Testis (tissue), 3 donors: ENCODE results near the gene AGBL4. TPM values are rescaled to one million over a fixed set of nuclear protein-coding genes. Genes with fewer than 3 reads are reported as not detected.

Experiments used
- DNase-seq: peaks from one replicate; pipeline ENCODE4 v3.0.0-alpha.2; 2019
- H3K27ac ChIP-seq, 2 donors: fragments of 200-600 bp; sonication (generic); one replicate each; pipeline ENCODE4 v1.5.1; 2019
- H3K27me3 ChIP-seq: fragments of 200-600 bp; sonication (generic); one replicate; pipeline ENCODE4 v1.5.1; 2019
- H3K36me3 ChIP-seq: fragments of 200-600 bp; sonication (generic); one replicate; pipeline ENCODE4 v1.5.1; 2017; ENCODE audit warnings: low read depth; ENCODE audit errors: missing control alignments
- H3K4me1 ChIP-seq: fragments of 200-600 bp; sonication (generic); one replicate; pipeline ENCODE4 v1.5.1; 2019
- H3K4me3 ChIP-seq, 2 donors: fragments of 200-600 bp; sonication (generic); one replicate each; pipeline ENCODE4 v1.5.1; 2017 to 2019
- H3K9me3 ChIP-seq: fragments of 200-600 bp; sonication (generic); one replicate; pipeline ENCODE4 v1.5.1; 2017
- POLR2A ChIP-seq: fragments of 450-650 bp; IDR thresholded peaks from one replicate; pipeline ENCODE4 v1.6.1; 2017; ENCODE audit warnings: antibody characterized with exemption, mild to moderate bottlenecking, moderate library complexity
- WGBS, 2 donors: methylation state at CpG; one replicate each; pipeline ENCODE4 v1.1.5; 2018; 5-methylcytosine and 5-hydroxymethylcytosine counted together
- intact Hi-C: fragments of 100-400 bp; cut with DNase I; formaldehyde crosslinking; loops from one replicate; pipeline ENCODE4 v1.15.1; 2023; ENCODE audit warnings: low total_unique reads
- polyA plus RNA-seq: library from polyadenylated mRNA; stranded (reverse); fragments of 350-450 nt; fragmentation: Illumina TruSeq; extraction: RNeasy Lipid Tissue Mini Kit (QIAGEN cat#74804); gene quantifications from one replicate; pipeline ENCODE4 v1.2.3, GENCODE V29; 2014; ENCODE audit warnings: low read depth, low replicate concordance; ENCODE audit not compliant: insufficient read depth
- total RNA-seq, 2 donors: library from RNA; depleted of rRNA; stranded (reverse); fragments of >200 nt; gene quantifications; one replicate each; pipeline ENCODE4 v1.2.3, GENCODE V29; 2016
- TF ChIP-seq, protein P1 (sequence below), 3 experiments: fragments of 450-650 bp in 2 of 3; fragments of 200-600 bp in 1 of 3; sonication (generic) in 1 of 3; IDR thresholded peaks; one replicate each; pipeline ENCODE4 v1.5.1; 2016 to 2019; ENCODE audit warnings: antibody characterized with exemption in 3 of 3, mild to moderate bottlenecking in 2 of 3, moderate library complexity in 1 of 3

The AGBL4 gene
- total and polyA plus RNA-seq, 3 donors from 2014 or later = 3.3 to 6.9 (median 5.8) TPM

DNA sequence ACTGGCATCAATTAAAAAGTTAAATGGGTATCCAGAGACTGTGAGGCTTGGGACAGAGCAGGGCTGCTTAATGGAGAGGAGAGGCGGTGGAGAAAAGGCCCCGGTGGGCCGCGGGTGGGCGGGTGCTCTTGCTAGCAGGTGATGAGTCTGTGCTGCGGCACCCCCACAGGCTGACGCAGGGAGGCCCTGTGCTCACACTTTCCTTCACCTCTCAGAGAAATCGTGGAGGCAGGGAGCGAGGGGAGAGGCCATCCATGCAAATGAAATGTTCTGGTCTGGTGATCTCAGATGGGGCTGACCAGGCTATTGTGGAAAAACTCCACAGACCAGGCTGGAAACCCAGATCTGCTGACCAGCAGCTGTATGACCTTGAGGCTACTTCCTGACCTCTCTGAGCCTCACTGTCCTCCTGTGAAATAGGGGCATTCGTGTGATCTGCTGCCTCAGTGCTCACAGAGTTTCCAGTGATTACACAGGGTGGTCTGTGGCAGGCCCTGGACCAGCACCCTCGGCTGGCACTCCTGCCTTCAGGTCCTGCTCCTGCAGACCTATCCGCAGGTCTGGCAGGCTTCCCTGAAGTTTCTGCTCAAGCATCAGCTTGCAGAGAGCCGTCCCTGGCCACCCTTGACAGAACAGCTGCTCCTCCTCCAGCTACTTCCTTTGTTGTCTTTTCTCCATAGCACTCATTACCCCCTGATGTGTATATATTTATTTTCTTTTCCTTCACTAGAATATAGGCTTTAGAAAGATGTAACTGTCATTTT is 1336.3 kb downstream of the AGBL4 start:
- TF ChIP-seq, protein P1, sequence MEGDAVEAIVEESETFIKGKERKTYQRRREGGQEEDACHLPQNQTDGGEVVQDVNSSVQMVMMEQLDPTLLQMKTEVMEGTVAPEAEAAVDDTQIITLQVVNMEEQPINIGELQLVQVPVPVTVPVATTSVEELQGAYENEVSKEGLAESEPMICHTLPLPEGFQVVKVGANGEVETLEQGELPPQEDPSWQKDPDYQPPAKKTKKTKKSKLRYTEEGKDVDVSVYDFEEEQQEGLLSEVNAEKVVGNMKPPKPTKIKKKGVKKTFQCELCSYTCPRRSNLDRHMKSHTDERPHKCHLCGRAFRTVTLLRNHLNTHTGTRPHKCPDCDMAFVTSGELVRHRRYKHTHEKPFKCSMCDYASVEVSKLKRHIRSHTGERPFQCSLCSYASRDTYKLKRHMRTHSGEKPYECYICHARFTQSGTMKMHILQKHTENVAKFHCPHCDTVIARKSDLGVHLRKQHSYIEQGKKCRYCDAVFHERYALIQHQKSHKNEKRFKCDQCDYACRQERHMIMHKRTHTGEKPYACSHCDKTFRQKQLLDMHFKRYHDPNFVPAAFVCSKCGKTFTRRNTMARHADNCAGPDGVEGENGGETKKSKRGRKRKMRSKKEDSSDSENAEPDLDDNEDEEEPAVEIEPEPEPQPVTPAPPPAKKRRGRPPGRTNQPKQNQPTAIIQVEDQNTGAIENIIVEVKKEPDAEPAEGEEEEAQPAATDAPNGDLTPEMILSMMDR (IDR thresholded peaks at IDR 0.05) = no peak
- TF ChIP-seq POLR2A = no peak
- WGBS, 2 donors = 59 to 62% methylated on average over 11 to 13 of the region's 13 CpGs
- Histone ChIP-seq H3K4me1 (no peaks in the 10 kb centered on the region), H3K9me3 (no peaks in the 10 kb centered on the region), H3K27ac (no peak overlapping the region), H3K27me3 (no peaks in the 10 kb centered on the region), H3K4me3 (no peak overlapping the region), H3K36me3 (no peaks in the 10 kb centered on the region)
- no peak for DNase-seq
- intact Hi-C loops = no loop called here

DNA sequence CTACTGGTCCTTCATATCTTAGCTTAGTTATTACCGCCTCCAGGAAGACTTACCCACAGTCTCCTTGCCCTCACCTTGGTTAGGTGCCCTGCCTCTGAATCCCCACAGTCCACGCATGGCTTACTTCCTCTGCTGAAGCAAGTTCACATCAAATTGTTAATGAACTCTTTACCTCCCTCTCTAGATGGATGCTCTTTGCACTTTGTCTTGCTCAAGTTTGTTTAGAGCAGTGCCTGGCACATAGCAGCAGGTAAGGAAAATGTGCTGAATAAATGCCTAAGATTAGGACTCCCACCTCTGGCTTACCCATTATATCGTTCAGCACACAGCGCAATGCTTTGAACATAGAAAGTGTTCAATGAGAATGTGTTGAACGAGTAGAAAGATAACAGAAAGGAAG is 1337.6 kb downstream of the AGBL4 start:
- Histone ChIP-seq H3K27me3 (no peaks in the 10 kb centered on the region), H3K36me3 (no peaks in the 10 kb centered on the region), H3K27ac (no peak overlapping the region), H3K4me3 (no peak overlapping the region), H3K9me3 (no peaks in the 10 kb centered on the region), H3K4me1 (no peaks in the 10 kb centered on the region)
- DNase-seq = no peak
- WGBS, 2 donors = 92 to 94% methylated on average over 5 of the region's 5 CpGs
- intact Hi-C loops = no loop called here
- TF ChIP-seq POLR2A = no peak
- TF ChIP-seq, protein P1 (IDR thresholded peaks at IDR 0.05) = no peak

DNA sequence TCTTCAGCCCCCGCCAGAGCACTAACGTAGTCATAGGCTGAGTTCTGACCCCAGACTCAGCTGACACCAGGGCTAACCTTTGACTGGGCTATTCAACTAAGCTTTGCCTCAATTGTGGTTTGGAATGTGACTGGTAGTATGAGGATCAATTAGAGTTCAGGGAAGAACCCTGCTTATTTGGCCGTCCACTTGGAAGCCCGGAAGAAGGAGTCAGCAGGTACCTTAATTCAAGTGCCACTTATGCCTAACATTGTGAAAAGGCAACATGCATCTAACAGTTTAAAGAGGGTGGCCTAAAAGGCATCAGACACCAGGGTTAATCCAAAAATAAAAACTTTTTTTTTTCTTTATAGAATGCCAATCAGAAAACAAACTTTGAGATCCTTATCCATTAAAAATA is 1339.4 kb downstream of the AGBL4 start:
- Histone ChIP-seq H3K4me3 (no peak overlapping the region), H3K27ac (no peak overlapping the region), H3K9me3 (no peaks in the 10 kb centered on the region), H3K27me3 (no peaks in the 10 kb centered on the region), H3K36me3 (no peaks in the 10 kb centered on the region), H3K4me1 (no peaks in the 10 kb centered on the region)
- no peak for DNase-seq
- TF ChIP-seq POLR2A = no peak
- TF ChIP-seq, protein P1 (IDR thresholded peaks at IDR 0.05) = no peak
- WGBS, 2 donors = 93 to 96% methylated on average over 4 of the region's 4 CpGs
- intact Hi-C loops = no loop called here

DNA sequence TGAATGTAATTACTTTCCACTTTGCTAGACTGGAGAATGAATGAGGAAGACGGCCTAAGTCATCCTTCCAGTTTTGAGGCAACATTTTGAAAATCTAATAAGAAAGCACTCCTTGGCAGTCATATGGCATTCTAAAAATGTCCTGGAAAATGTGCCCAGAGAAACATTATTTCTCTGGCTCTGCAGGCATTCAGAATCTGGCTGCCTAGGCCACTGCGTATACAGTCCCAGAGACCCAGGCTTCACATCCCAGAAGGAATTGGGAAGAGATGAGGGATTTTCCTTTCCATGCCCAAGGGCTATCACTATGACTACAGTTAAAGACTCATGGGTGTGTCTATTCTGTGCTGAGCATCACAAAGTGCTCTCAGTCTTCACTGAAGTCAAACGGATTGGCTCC is 1339.9 kb downstream of the AGBL4 start:
- H3K36me3 ChIP-seq = no peaks in the 10 kb centered on the region
- H3K27ac ChIP-seq = no peak overlapping the region
- intact Hi-C loops = no loop called here
- WGBS, 2 donors = 70 to 83% methylated on average over 3 of the region's 3 CpGs
- H3K4me3 ChIP-seq = no peak overlapping the region
- TF ChIP-seq, protein P1 (IDR thresholded peaks at IDR 0.05) = no peak
- no peak for TF ChIP-seq POLR2A
- H3K4me1 ChIP-seq = no peaks in the 10 kb centered on the region
- DNase-seq = no peak
- no peaks in the 10 kb centered on the region for H3K27me3 ChIP-seq
- no peaks in the 10 kb centered on the region for H3K9me3 ChIP-seq
